ENCODE data around the gene PIAS2. TPM values are rescaled to one million over a fixed set of nuclear protein-coding genes. Genes with fewer than 3 reads are reported as not detected.
A peak's percentile ranks its signal among the peaks of the same experiment; 100 is the strongest.
"Not testable (repeated sequence)": the region's sequence is repeated elsewhere in the genome, so short reads cannot be mapped to it uniquely, and the experiment has no call there.

PIAS2 gene
- polyA plus RNA-seq, 5 donors = 15.5 to 23.1 (median 21.7) TPM

GRCh38 chr18:46833899-46834298 is 83.4 kb downstream of the PIAS2 start:
- no peak for DNase-seq

- peak; percentile 8 to 14 for DNase-seq
Observed at GRCh38 chr18:46832849-46833248, 84.5 kb downstream of the PIAS2 start.

GRCh38 chr18:46832422-46832821 is 84.9 kb downstream of the PIAS2 start:
- not testable (repeated sequence) for DNase-seq

GRCh38 chr18:46831434-46831833 is 85.9 kb downstream of the PIAS2 start:
- DNase-seq = no peak

GRCh38 chr18:46830633-46831032 is 86.7 kb downstream of the PIAS2 start:
- DNase-seq = no peak

- DNase-seq = no peak
Observed at GRCh38 chr18:46829947-46830346, 87.4 kb downstream of the PIAS2 start.

- no peak for DNase-seq
Observed at GRCh38 chr18:46829531-46829930, 87.8 kb downstream of the PIAS2 start.

- no peak for DNase-seq
Observed at GRCh38 chr18:46821856-46822711, 95.2 kb downstream of the PIAS2 start.

- DNase-seq = no peak
Observed at GRCh38 chr18:46820863-46821262, 96.4 kb downstream of the PIAS2 start.

GRCh38 chr18:46815661-46816060 is 101.6 kb downstream of the PIAS2 start:
- DNase-seq = no peak

GRCh38 chr18:46814399-46814798 is 102.9 kb downstream of the PIAS2 start:
- DNase-seq = no peak

- DNase-seq = no peak
Observed at GRCh38 chr18:46812311-46812710, 105.0 kb downstream of the PIAS2 start.

- DNase-seq = no peak
Observed at GRCh38 chr18:46810481-46811000, 106.8 kb downstream of the PIAS2 start.

- no peak for DNase-seq
Observed at GRCh38 chr18:46809145-46809544, 108.2 kb downstream of the PIAS2 start.

- not testable (repeated sequence) for DNase-seq
Observed at GRCh38 chr18:46795945-46796344, 121.4 kb downstream of the PIAS2 start.

- DNase-seq = no peak
Observed at GRCh38 chr18:46794607-46795006, 122.7 kb downstream of the PIAS2 start.

GRCh38 chr18:46793565-46793964 is 123.7 kb downstream of the PIAS2 start:
- DNase-seq = no peak

- no peak for DNase-seq
Observed at GRCh38 chr18:46789088-46789487, 128.2 kb downstream of the PIAS2 start.

GRCh38 chr18:46787674-46788073 is 129.6 kb downstream of the PIAS2 start:
- no peak for DNase-seq

GRCh38 chr18:46772357-46772756 is 144.9 kb downstream of the PIAS2 start:
- no peak for DNase-seq

- no peak for DNase-seq
Observed at GRCh38 chr18:46771141-46771540, 146.2 kb downstream of the PIAS2 start.

GRCh38 chr18:46770708-46771107 is 146.6 kb downstream of the PIAS2 start:
- no peak for DNase-seq

- no peak for DNase-seq
Observed at GRCh38 chr18:46768166-46768921, 149.0 kb downstream of the PIAS2 start.

Data from right lung (tissue), 5 donors.